CD14-positive monocyte (primary cell): ENCODE measurements around the gene BRIX1. TPM values are rescaled to one million over a fixed set of nuclear protein-coding genes. Genes with fewer than 3 reads are reported as not detected.

Source experiments
- DNase-seq, 3 donors: peaks; one replicate each; pipeline ENCODE4 v3.0.0-alpha.2; 2011 to 2022
- H2AFZ ChIP-seq: 2 replicates; pipeline ENCODE4 v1.6.0; 2012; ENCODE audit warnings: mild to moderate bottlenecking, low read depth, low read length, inconsistent platforms; ENCODE audit not compliant: insufficient read depth, poor library complexity, severe bottlenecking
- H3K27ac ChIP-seq, 2 donors: 1 replicate in 1 of 2; 2 replicates in 1 of 2; pipeline ENCODE4 v1.5.1; 2012 to 2013; ENCODE audit warnings: low read length in 2 of 2, control low read depth in 1 of 2, inconsistent platforms in 1 of 2, low read depth in 1 of 2, mild to moderate bottlenecking in 1 of 2
- H3K27me3 ChIP-seq, 2 donors: one replicate each; pipeline versions ENCODE4 v1.6.0 to v1.6.1; 2011 to 2013; ENCODE audit warnings: low read length in 2 of 2; ENCODE audit not compliant: control insufficient read depth in 2 of 2, insufficient read depth in 2 of 2
- H3K36me3 ChIP-seq, 2 donors: replicated peaks in 1 of 2; 1 replicate in 1 of 2; 2 replicates in 1 of 2; pipeline versions ENCODE4 v1.5.1 to v1.6.1; 2012 to 2013; ENCODE audit warnings: low read length in 2 of 2, control low read depth in 1 of 2, inconsistent platforms in 1 of 2, mild to moderate bottlenecking in 1 of 2; ENCODE audit not compliant: insufficient read depth in 2 of 2, control insufficient read depth in 1 of 2
- H3K4me1 ChIP-seq, 2 donors: 1 replicate in 1 of 2; 2 replicates in 1 of 2; pipeline versions ENCODE4 v1.5.1 to v1.6.1; 2012 to 2013; ENCODE audit warnings: low read length in 2 of 2, control low read depth in 1 of 2, inconsistent platforms in 1 of 2, mild to moderate bottlenecking in 1 of 2, moderate library complexity in 1 of 2; ENCODE audit not compliant: insufficient read depth in 2 of 2, control insufficient read depth in 1 of 2
- H3K4me2 ChIP-seq: replicated peaks from 2 replicates; pipeline ENCODE3; 2012; ENCODE audit warnings: low read length, moderate library complexity, mild to moderate bottlenecking; ENCODE audit not compliant: poor library complexity, severe bottlenecking; ENCODE audit errors: extremely low read depth
- H3K4me3 ChIP-seq, 3 experiments: fragments of 200-600 bp in 1 of 3; sonication (generic) in 1 of 3; replicated peaks in 1 of 3; 1 replicate in 2 of 3; 2 replicates in 1 of 3; pipeline ENCODE4 v1.5.1; 2011 to 2013; ENCODE audit warnings: low read length in 3 of 3, mild to moderate bottlenecking in 3 of 3, control low read depth in 2 of 3, low read depth in 2 of 3, inconsistent platforms in 1 of 3, moderate library complexity in 1 of 3
- H3K79me2 ChIP-seq: 2 replicates; pipeline ENCODE4 v1.6.0; 2012; ENCODE audit warnings: mild to moderate bottlenecking, control low read depth, inconsistent platforms, low read length, moderate library complexity; ENCODE audit not compliant: insufficient read depth
- H3K9ac ChIP-seq: 2 replicates; pipeline ENCODE4 v1.6.0; 2017; ENCODE audit warnings: low read length, mild to moderate bottlenecking; ENCODE audit not compliant: insufficient read depth, poor library complexity, severe bottlenecking
- H3K9me3 ChIP-seq, 2 donors: replicated peaks in 1 of 2; 1 replicate in 1 of 2; 2 replicates in 1 of 2; pipeline versions ENCODE4 v1.5.1 to v1.6.1; 2012 to 2013; ENCODE audit warnings: low read length in 2 of 2, control low read depth in 1 of 2; ENCODE audit not compliant: control insufficient read depth in 1 of 2, insufficient read depth in 1 of 2
- H4K20me1 ChIP-seq: 2 replicates; pipeline ENCODE4 v1.6.0; 2012; ENCODE audit warnings: mild to moderate bottlenecking, low read length, control low read depth, moderate library complexity; ENCODE audit not compliant: insufficient read depth
- H3K27ac Mint-ChIP-seq, 7 donors: one replicate each; pipeline ENCODE4 v1.8.0; 2020; ENCODE audit warnings: mild to moderate bottlenecking in 7 of 7, mixed read lengths in 7 of 7, moderate library complexity in 6 of 7, inconsistent platforms in 2 of 7
- H3K27me3 Mint-ChIP-seq, 3 donors: one replicate each; pipeline ENCODE4 v1.8.0; 2021 to 2022; ENCODE audit warnings: low read depth in 3 of 3, mild to moderate bottlenecking in 3 of 3, mixed read lengths in 3 of 3, moderate library complexity in 3 of 3, inconsistent platforms in 1 of 3
- H3K36me3 Mint-ChIP-seq, 2 donors: one replicate each; pipeline ENCODE4 v1.8.0; 2020; ENCODE audit warnings: mixed read lengths in 2 of 2, inconsistent platforms in 1 of 2, mild to moderate bottlenecking in 1 of 2
- H3K4me1 Mint-ChIP-seq: one replicate; pipeline ENCODE4 v1.8.0; 2020; ENCODE audit warnings: mild to moderate bottlenecking, mixed read lengths
- H3K4me3 Mint-ChIP-seq, 2 donors: one replicate each; pipeline ENCODE4 v1.8.0; 2020; ENCODE audit warnings: mild to moderate bottlenecking in 2 of 2, mixed read lengths in 2 of 2, moderate library complexity in 1 of 2
- H3K9me3 Mint-ChIP-seq, 7 donors: one replicate each; pipeline ENCODE4 v1.8.0; 2020 to 2022; ENCODE audit warnings: mixed read lengths in 7 of 7, mild to moderate bottlenecking in 6 of 7, moderate library complexity in 6 of 7, inconsistent platforms in 2 of 7
- CTCF ChIP-seq: fragments of 200-600 bp; IDR thresholded peaks from one replicate; pipeline ENCODE4 v1.8.0; 2022; ENCODE audit warnings: antibody characterized with exemption, mild to moderate bottlenecking
- WGBS: methylation state at CpG from one replicate; pipeline ENCODE4 v1.1.5; 2013; ENCODE audit warnings: missing lambda C conversion rate; ENCODE audit not compliant: insufficient coverage; 5-methylcytosine and 5-hydroxymethylcytosine counted together
- intact Hi-C, 2 donors: fragments of 100-400 bp; cut with micrococcal nuclease; formaldehyde crosslinking; loops; one replicate each; pipeline versions ENCODE4 v1.15.0 to v1.15.1; 2023
- polyA plus RNA-seq, 3 donors: library from polyadenylated mRNA; depleted of rRNA in 1 of 3; unstranded in 2 of 3; stranded (reverse) in 1 of 3; fragments of 300-500 nt in 2 of 3; fragments of >200 nt in 1 of 3; fragmentation: Illumina TruSeq in 2 of 3; gene quantifications; 1 replicate in 2 of 3; 2 replicates in 1 of 3; pipeline ENCODE4 v1.2.3, GENCODE V29; 2012 to 2021

Gene BRIX1
- polyA plus RNA-seq, 3 donors: 3.3 to 13.5 (median 12.5) TPM

GRCh38 chr5:34929720-34930461 lies 14.4 kb downstream of the BRIX1 start:
- WGBS: under 1% methylated on average over 61 of the region's 70 CpGs
- no peaks in the 10 kb centered on the region for H3K27me3 ChIP-seq
- Mint-ChIP-seq H3K9me3 (no peaks in the 10 kb centered on the region), H3K27me3 (peaks cover 0 to 2% (median 0%) of the 10 kb centered on the region in 3 donors), H3K4me3 (peak overlapping the region; percentile 96 to 98), H3K36me3 (peaks cover 23 to 27% of the 10 kb centered on the region in 2 donors), H3K27ac (peak overlapping the region; percentile 92 to 98 (median 98)), H3K4me1 (peaks cover 24% of the 10 kb centered on the region)
- H3K79me2 ChIP-seq: peaks cover 47% of the 10 kb centered on the region
- no peak for TF ChIP-seq CTCF
- H4K20me1 ChIP-seq: no peaks in the 10 kb centered on the region
- no peaks in the 10 kb centered on the region for H3K9me3 ChIP-seq
- H3K27ac ChIP-seq: peak overlapping the region; percentile 85 to 88
- H3K9ac ChIP-seq: peak overlapping the region; percentile 78
- intact Hi-C loops: loop anchor here (10.0 kb wide), 1 partner anchor 1485 kb away; the partner anchor contains the start of gene TARS1 (in 2 of the 2)
- H3K4me2 ChIP-seq: peak overlapping the region; percentile 73
- peaks cover 20 to 34% of the 10 kb centered on the region in 2 donors for H3K36me3 ChIP-seq
- H2AFZ ChIP-seq: peak overlapping the region; percentile 89
- H3K4me3 ChIP-seq: peak overlapping the region; percentile 58 to 85 (median 85)
- peak; percentile 61 to 82 (median 79) for DNase-seq
- peaks cover 16 to 21% of the 10 kb centered on the region in 2 donors for H3K4me1 ChIP-seq

- H3K4me3 Mint-ChIP-seq: peak overlapping the region; percentile 96 to 98
Measured at GRCh38 chr5:34930462-34930844, 14.9 kb downstream of the BRIX1 start.

More at GRCh38 chr5:34930462-34930844, 14.9 kb downstream of the BRIX1 start:
- intact Hi-C loops: loop anchor here in 1 of 2 donors (10.0 kb wide), 1 partner anchor 1486 kb away; the partner anchor contains the start of gene TARS1
- TF ChIP-seq CTCF: no peak
- Mint-ChIP-seq H3K9me3 (no peaks in the 10 kb centered on the region), H3K27ac (peak overlapping the region; percentile 92 to 98 (median 98)), H3K4me1 (peaks cover 24% of the 10 kb centered on the region), H3K36me3 (peaks cover 21 to 25% of the 10 kb centered on the region in 2 donors), H3K27me3 (peaks cover 0 to 2% (median 0%) of the 10 kb centered on the region in 3 donors)
- peaks cover 16 to 21% of the 10 kb centered on the region in 2 donors for H3K4me1 ChIP-seq
- no peaks in the 10 kb centered on the region for H3K27me3 ChIP-seq
- peaks cover 47% of the 10 kb centered on the region for H3K79me2 ChIP-seq
- peak overlapping the region; percentile 73 for H3K4me2 ChIP-seq
- H3K9me3 ChIP-seq: no peaks in the 10 kb centered on the region
- H3K27ac ChIP-seq: peak overlapping the region; percentile 85 to 88
- peak overlapping the region; percentile 78 for H3K9ac ChIP-seq
- H4K20me1 ChIP-seq: no peaks in the 10 kb centered on the region
- DNase-seq: no peak
- WGBS: 10% methylated on average over 2 of the region's 3 CpGs
- H2AFZ ChIP-seq: peak overlapping the region; percentile 89
- H3K4me3 ChIP-seq: peak overlapping the region; percentile 58 to 85 (median 85)
- peaks cover 20 to 34% of the 10 kb centered on the region in 2 donors for H3K36me3 ChIP-seq
